ENCODE results near the gene ANKLE1. TPM values are rescaled to one million over a fixed set of nuclear protein-coding genes. Genes with fewer than 3 reads are reported as not detected.

The ANKLE1 gene
- total RNA-seq, 1 donor from 2014 or later: 7.3 TPM

DNA sequence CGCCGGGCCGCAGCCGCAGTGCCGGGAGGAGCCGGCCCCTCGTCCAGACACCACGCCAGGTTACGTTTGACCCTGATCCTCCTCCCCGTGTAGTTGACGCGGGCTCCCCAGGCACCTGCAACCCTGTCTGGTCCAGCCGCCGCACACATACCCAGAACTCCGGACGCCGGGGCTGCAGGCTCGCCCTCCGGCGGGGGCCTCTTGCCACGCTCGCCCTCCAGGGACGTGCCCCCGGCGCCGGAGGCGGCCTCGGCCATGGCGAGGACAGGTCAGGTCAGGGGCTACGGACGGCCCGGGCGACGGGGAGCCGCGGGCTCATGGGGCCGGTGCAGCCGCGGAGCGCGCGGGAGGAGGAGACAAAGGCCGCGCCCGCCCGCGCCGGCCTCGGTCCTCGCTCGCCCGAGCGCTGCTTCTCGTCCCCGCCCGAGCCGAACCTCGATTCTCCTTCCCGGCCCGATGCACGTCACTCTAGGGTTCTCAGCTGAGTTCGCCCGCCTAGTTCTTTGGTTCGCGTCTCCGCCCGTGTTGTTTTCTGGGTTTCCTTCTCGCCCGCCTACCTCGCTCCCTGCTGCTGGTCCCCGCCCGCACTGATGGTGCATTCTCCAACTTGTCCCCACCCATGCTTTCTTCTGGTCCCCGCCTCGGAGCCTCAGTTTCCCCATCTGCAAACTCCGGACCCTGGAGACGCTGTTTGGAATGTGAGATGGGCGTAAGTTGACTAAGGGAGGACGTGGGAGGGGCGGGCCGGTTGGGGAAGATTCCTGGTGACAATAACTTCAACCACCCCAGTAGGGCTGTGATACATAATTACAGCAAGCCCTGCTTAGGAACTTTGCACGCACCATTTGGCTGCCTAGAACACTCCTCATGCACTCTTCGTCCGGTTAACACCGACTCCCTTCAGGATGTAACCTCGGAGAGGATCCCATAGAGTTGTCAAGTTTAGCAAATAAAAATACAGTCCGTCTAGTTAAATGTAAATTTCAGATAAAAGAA, 53.0 kb downstream of the ANKLE1 start, which contains the start of gene ANO8:
ANO8 (minus strand) TSS at position 442 of the 996 bp plus-strand sequence; CDS start at position 257, 185 bp downstream.
- intact Hi-C loops (cut with micrococcal nuclease): loop anchor here (5.0 kb wide), 4 partner anchors 58 to 178 kb away; partner anchors contain the start of genes BST2, CCDC194 and PGLS

DNA sequence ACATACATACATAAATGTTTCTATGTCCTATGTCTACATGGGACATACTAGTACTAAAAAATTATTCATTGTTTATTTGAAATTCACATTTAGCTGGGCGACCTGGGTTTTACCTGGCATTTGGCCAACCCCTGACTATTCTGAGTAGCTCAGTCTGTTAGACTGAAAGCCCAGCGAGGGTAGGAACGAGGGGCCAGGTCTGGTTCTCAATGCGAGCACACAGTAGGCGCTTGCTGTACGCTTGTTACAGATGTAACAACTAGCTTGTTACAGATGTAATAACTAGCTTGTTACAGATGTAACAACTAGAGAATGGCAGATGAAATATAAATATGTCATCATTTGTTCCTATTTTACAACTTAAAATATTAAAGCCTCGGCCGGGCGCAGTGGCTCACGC, 53.9 kb downstream of the ANKLE1 start:
- intact Hi-C loops (cut with micrococcal nuclease): loop anchor here (5.0 kb wide), 4 partner anchors 57 to 177 kb away; partner anchors contain the start of genes BST2, CCDC194 and PGLS

Other genes starting within 250 kb of the ANKLE1 start
- gene HAUS8, start 206.4 kb upstream of the ANKLE1 start, total RNA-seq: 32.6 and 37.4 TPM in 2 replicates
- 171 and 175 TPM in 2 replicates for gene MYO9B, start 206.1 kb upstream of the ANKLE1 start, total RNA-seq
- gene USE1, start 66.5 kb upstream of the ANKLE1 start, total RNA-seq: 25.3 and 27.5 TPM in 2 replicates
- gene OCEL1, start 55.7 kb upstream of the ANKLE1 start, total RNA-seq: 17.2 and 22.6 TPM in 2 replicates
- 6.2 and 6.3 TPM in 2 replicates for gene NR2F6, start 36.0 kb upstream of the ANKLE1 start, total RNA-seq
- 0.25 and 0.36 TPM in 2 replicates for gene USHBP1, start 17.2 kb upstream of the ANKLE1 start, total RNA-seq
- 116 and 118 TPM in 2 replicates for gene BABAM1, start 14.5 kb upstream of the ANKLE1 start, total RNA-seq
- 7.2 and 9.2 TPM in 2 replicates for gene ABHD8, start 21.5 kb downstream of the ANKLE1 start, total RNA-seq
- 76.1 and 77.8 TPM in 2 replicates for gene MRPL34, start 24.0 kb downstream of the ANKLE1 start, total RNA-seq
- gene DDA1, start 27.7 kb downstream of the ANKLE1 start, total RNA-seq: 33.7 and 39.6 TPM in 2 replicates
- 13.4 TPM in 2 replicates for gene ANO8, start 53.0 kb downstream of the ANKLE1 start, total RNA-seq
- gene GTPBP3, start 55.7 kb downstream of the ANKLE1 start, total RNA-seq: 42.4 and 43.5 TPM in 2 replicates
- gene PLVAP, start 95.4 kb downstream of the ANKLE1 start, total RNA-seq: not detected in 2 replicates
- gene CCDC194, start 112.3 kb downstream of the ANKLE1 start, total RNA-seq: 3.4 and 4.0 TPM in 2 replicates
- 159 and 170 TPM in 2 replicates for gene BST2, start 123.7 kb downstream of the ANKLE1 start, total RNA-seq
- gene MVB12A, start 138.1 kb downstream of the ANKLE1 start, total RNA-seq: 36.4 and 38.5 TPM in 2 replicates
- not detected in 2 replicates for gene TMEM221, start 166.8 kb downstream of the ANKLE1 start, total RNA-seq
- not detected in 2 replicates for gene NXNL1, start 179.0 kb downstream of the ANKLE1 start, total RNA-seq
- gene SLC27A1, start 188.6 kb downstream of the ANKLE1 start, total RNA-seq: 1.7 and 1.8 TPM in 2 replicates
- 87.2 and 88.2 TPM in 2 replicates for gene PGLS, start 229.7 kb downstream of the ANKLE1 start, total RNA-seq

Measured in T-helper 2 cell treated with Interferon-gamma antibody and Interleukin-4, amounts not matched to agents 100 ng/mL and 5 ng/mL, for 36 hours (primary cell).